Measurements from ENCODE around the gene BUD23. TPM values are rescaled to one million over a fixed set of nuclear protein-coding genes. Genes with fewer than 3 reads are reported as not detected.

Gene BUD23
- total and polyA plus RNA-seq, 2 donors (not counting 1 experiment from before 2014, with no cell fraction given) = 62.4 to 63.9 TPM

DNA sequence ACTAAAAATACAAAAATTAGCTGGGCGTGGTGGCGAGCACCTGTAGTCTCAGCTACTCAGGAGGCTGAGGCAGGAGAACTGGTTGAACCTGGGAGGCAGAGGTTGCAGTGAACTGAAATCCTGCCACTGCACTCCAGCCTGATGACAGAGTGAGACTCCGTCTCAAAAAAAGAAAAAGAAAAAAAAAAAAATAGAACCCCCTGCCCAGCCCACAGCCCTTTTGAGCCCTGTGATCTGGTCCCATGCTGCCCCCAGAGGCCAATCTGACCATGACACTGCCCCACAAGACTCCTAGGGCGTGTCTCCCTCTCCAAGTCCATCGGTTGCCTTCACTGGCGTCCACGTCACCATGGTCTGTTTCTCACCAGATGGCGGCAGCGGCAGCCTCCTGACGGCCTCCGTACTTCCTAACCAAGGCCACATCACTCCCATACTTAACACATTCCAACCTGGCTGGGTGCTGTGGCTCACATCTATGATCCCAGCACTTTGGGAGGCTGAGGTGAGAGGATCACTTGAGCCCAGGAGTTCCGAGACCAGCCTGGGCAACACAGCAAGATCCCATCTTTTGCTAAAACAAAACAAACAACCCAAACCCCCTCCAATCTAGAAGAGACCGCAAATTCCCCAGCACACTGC, 18.1 kb downstream of the BUD23 start:
- intact Hi-C loops (cut with micrococcal nuclease) = no loop called here
- no peak overlapping the region for H3K4me3 ChIP-seq (ENCODE audit: control extremely low read depth in 1 of 5, extremely low read depth in 1 of 5, insufficient read depth in 1 of 5, low read depth in 2 of 5, low read length in 4 of 5)
- H3K4me1 Mint-ChIP-seq = peaks cover 16% of the 10 kb centered on the region
- no peak for ATAC-seq (ENCODE audit: low read depth)
- no peaks in the 10 kb centered on the region for H4K20me1 ChIP-seq (ENCODE audit: control insufficient read depth, insufficient read depth, low read length, poor library complexity, severe bottlenecking)
- ChIA-PET CTCF (interaction anchor here (0.8 to 1.1 kb wide), 4 partner anchors 14 to 95 kb away, joined by 3 to 6 read pairs (median 3); no protein-coding TSS in a partner anchor), POLR2A (interaction anchor here (1.2 kb wide), 1 partner anchor 16 kb away, joined by 4 read pairs; no protein-coding TSS in a partner anchor)
- peaks cover 0 to 5% (median 0%) of the 10 kb centered on the region in 3 donors for H3K9me3 ChIP-seq (ENCODE audit: control extremely low read depth in 1 of 3, control insufficient read depth in 2 of 3, insufficient read depth in 1 of 3, low read length in 2 of 3)
- no peaks in the 10 kb centered on the region for H3K79me2 ChIP-seq (ENCODE audit: control insufficient read depth, insufficient read depth, low read length)
- no peak overlapping the region for H3K9ac ChIP-seq (ENCODE audit: low read length)
- whole genome bisulfite sequencing (ENCODE audit: insufficient coverage) = 59% methylated on average over 9 of the region's 13 CpGs
- H2AFZ ChIP-seq (ENCODE audit: insufficient read depth, low read depth, low read length, poor library complexity, severe bottlenecking) = no peak overlapping the region
- H3K27me3 ChIP-seq (replicated peaks in 1 of 4; ENCODE audit: control extremely low read depth in 1 of 4, control insufficient read depth in 3 of 4, insufficient read depth in 4 of 4, low read length in 3 of 4) = peaks cover 0 to 10% (median 0%) of the 10 kb centered on the region in 4 experiments
- H3K9me3 Mint-ChIP-seq (ENCODE audit: insufficient read depth) = no peaks in the 10 kb centered on the region
- no peak for TF ChIP-seq EZH2 (IDR thresholded peaks at IDR 0.05; ENCODE audit: borderline replicate concordance, insufficient read depth, low read depth, low read length, poor library complexity, severe bottlenecking)
- TF ChIP-seq CTCF (IDR thresholded peaks at IDR 0.05) = peak; percentile 65
- H3K36me3 ChIP-seq (replicated peaks in 1 of 2; ENCODE audit: control extremely low read depth in 1 of 2, control insufficient read depth in 1 of 2, extremely low read depth in 1 of 2, insufficient read depth in 2 of 2, low read length in 1 of 2) = peaks cover 0 to 22% of the 10 kb centered on the region in 2 experiments
- H3K27ac Mint-ChIP-seq = no peak overlapping the region
- no peak overlapping the region for H3K4me2 ChIP-seq (replicated peaks; ENCODE audit: low read depth, low read length, poor library complexity, severe bottlenecking)
- peaks cover 8 to 12% of the 10 kb centered on the region in 2 donors for H3K4me1 ChIP-seq (ENCODE audit: control insufficient read depth in 2 of 2, insufficient read depth in 2 of 2, low read length in 2 of 2)
- H3K27ac ChIP-seq (ENCODE audit: low read length in 2 of 2) = no peak overlapping the region
- peaks cover 7% of the 10 kb centered on the region for H3K27me3 Mint-ChIP-seq
- no peak overlapping the region for H3K4me3 Mint-ChIP-seq
- no peak for DNase-seq

GRCh38 chr7:73702226-73702625, 18.8 kb downstream of the BUD23 start:
- H3K27ac Mint-ChIP-seq = no peak overlapping the region
- H4K20me1 ChIP-seq (ENCODE audit: control insufficient read depth, insufficient read depth, low read length, poor library complexity, severe bottlenecking) = no peaks in the 10 kb centered on the region
- no peak overlapping the region for H3K27ac ChIP-seq (ENCODE audit: low read length in 2 of 2)
- H3K4me2 ChIP-seq (replicated peaks; ENCODE audit: low read depth, low read length, poor library complexity, severe bottlenecking) = no peak overlapping the region
- H3K9me3 ChIP-seq (ENCODE audit: control extremely low read depth in 1 of 3, control insufficient read depth in 2 of 3, insufficient read depth in 1 of 3, low read length in 2 of 3) = peaks cover 0 to 5% (median 0%) of the 10 kb centered on the region in 3 donors
- H3K27me3 ChIP-seq (replicated peaks in 1 of 4; ENCODE audit: control extremely low read depth in 1 of 4, control insufficient read depth in 3 of 4, insufficient read depth in 4 of 4, low read length in 3 of 4) = peaks cover 0 to 10% (median 0%) of the 10 kb centered on the region in 4 experiments
- DNase-seq (no peak), ATAC-seq (ENCODE audit: low read depth) (no peak)
- no peaks in the 10 kb centered on the region for H3K9me3 Mint-ChIP-seq (ENCODE audit: insufficient read depth)
- no peak overlapping the region for H3K9ac ChIP-seq (ENCODE audit: low read length)
- no peak overlapping the region for H2AFZ ChIP-seq (ENCODE audit: insufficient read depth, low read depth, low read length, poor library complexity, severe bottlenecking)
- H3K4me1 ChIP-seq (ENCODE audit: control insufficient read depth in 2 of 2, insufficient read depth in 2 of 2, low read length in 2 of 2) = peaks cover 16 to 20% of the 10 kb centered on the region in 2 donors
- peaks cover 0 to 15% of the 10 kb centered on the region in 2 experiments for H3K36me3 ChIP-seq (replicated peaks in 1 of 2; ENCODE audit: control extremely low read depth in 1 of 2, control insufficient read depth in 1 of 2, extremely low read depth in 1 of 2, insufficient read depth in 2 of 2, low read length in 1 of 2)
- H3K4me3 ChIP-seq (ENCODE audit: control extremely low read depth in 1 of 5, extremely low read depth in 1 of 5, insufficient read depth in 1 of 5, low read depth in 2 of 5, low read length in 4 of 5) = no peak overlapping the region
- peaks cover 23% of the 10 kb centered on the region for H3K4me1 Mint-ChIP-seq
- H3K4me3 Mint-ChIP-seq = peak overlapping the region; percentile 37
- TF ChIP-seq CTCF (IDR thresholded peaks at IDR 0.05) (no peak), EZH2 (IDR thresholded peaks at IDR 0.05; ENCODE audit: borderline replicate concordance, insufficient read depth, low read depth, low read length, poor library complexity, severe bottlenecking) (no peak)
- ChIA-PET CTCF (interaction anchor here (1.1 kb wide), 1 partner anchor 95 kb away, joined by 6 read pairs; no protein-coding TSS in a partner anchor), POLR2A (no interaction called here)
- intact Hi-C loops (cut with micrococcal nuclease) = no loop called here
- H3K27me3 Mint-ChIP-seq = peaks cover 7% of the 10 kb centered on the region
- no peaks in the 10 kb centered on the region for H3K79me2 ChIP-seq (ENCODE audit: control insufficient read depth, insufficient read depth, low read length)
- WGBS (ENCODE audit: insufficient coverage) = 64% methylated on average over 6 of the region's 8 CpGs
